Measurements from ENCODE around the gene GNLY. TPM values are rescaled to one million over a fixed set of nuclear protein-coding genes. Genes with fewer than 3 reads are reported as not detected.

GNLY gene
- total RNA-seq, 1 donor from 2014 or later = 3.2 TPM

DNA sequence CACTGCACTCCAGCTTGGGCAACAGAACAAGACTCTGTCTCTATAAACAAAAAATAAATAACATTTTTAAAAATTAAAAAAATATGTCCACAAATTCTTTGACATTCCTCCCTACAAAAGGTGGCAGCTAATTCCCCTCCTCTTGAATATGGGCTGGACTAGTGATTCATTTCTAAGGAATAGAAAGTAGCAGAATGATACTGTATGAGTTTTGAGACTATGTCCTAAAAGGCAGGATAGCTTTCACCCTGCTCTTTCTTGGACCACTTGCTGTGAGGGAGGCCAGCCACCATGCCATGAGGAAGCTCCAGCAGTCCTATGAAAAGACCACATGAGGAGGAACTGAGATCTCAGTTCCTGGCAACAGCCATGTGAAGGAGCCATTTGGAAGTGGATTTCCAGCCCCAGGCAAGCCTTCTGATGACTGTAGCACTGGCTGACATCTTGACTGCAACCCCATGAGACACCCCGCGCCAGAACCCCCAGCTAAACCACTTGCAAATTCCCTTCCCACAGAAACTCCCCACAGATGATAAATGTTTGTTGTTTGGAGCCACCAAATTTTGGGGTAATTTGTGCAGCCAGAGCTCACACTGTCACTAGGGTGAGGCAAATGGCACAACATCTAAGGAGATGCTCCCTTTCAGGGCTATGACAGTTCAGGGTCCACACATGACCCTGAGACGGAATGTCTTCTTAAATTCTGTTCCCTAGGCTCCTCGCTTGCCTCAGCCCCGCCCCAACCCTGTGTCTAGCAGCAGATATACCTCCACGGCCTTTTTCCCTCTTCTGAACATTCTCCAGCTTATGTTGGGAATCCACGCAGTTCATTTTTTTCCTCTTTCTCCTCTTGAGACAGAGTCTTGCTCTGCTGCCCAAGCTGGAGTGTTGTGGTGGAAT lies 42.5 kb downstream of the GNLY start:
- intact Hi-C loops (cut with DNase I) = loop anchor here (5.0 kb wide), 1 partner anchor 56 kb away; no protein-coding TSS in a partner anchor
- peak overlapping the region; percentile 93 for H3K27ac ChIP-seq
- H3K4me1 ChIP-seq = peaks cover 66% of the 10 kb centered on the region
- TF ChIP-seq POLR2A (IDR thresholded peaks at IDR 0.05) (no peak), POLR2AphosphoS5 (IDR thresholded peaks at IDR 0.05; ENCODE audit: insufficient read depth in 1 of 2, low read depth in 1 of 2) (no peak)
- TF ChIP-seq, protein P1, sequence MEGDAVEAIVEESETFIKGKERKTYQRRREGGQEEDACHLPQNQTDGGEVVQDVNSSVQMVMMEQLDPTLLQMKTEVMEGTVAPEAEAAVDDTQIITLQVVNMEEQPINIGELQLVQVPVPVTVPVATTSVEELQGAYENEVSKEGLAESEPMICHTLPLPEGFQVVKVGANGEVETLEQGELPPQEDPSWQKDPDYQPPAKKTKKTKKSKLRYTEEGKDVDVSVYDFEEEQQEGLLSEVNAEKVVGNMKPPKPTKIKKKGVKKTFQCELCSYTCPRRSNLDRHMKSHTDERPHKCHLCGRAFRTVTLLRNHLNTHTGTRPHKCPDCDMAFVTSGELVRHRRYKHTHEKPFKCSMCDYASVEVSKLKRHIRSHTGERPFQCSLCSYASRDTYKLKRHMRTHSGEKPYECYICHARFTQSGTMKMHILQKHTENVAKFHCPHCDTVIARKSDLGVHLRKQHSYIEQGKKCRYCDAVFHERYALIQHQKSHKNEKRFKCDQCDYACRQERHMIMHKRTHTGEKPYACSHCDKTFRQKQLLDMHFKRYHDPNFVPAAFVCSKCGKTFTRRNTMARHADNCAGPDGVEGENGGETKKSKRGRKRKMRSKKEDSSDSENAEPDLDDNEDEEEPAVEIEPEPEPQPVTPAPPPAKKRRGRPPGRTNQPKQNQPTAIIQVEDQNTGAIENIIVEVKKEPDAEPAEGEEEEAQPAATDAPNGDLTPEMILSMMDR (IDR thresholded peaks at IDR 0.05) = no peak
- no peaks in the 10 kb centered on the region for H3K36me3 ChIP-seq
- no peaks in the 10 kb centered on the region for H3K27me3 ChIP-seq
- no peak overlapping the region for H3K4me3 ChIP-seq
- DNase-seq (ENCODE audit: extremely low spot score in 2 of 2) = no peak
- no peaks in the 10 kb centered on the region for H3K9me3 ChIP-seq

DNA sequence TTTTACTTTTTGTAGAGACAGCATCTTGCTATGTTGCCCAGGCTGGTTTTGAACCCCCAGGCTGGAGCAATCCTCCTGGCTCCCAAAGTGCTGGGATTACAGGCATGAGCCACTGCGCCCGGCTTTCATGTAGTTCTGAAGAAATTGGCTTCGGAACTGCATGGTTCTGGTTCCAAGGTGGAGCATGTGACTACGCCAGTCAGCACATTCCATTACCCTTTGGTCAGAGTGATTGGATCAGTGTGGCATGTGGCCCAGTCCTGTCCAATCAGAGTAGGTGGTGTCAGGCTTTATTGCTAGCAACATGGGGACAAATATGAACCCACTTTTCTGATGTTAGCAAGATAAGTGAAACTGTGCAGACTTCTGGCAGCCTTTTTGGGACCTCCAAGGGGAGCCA lies 43.3 kb downstream of the GNLY start:
- DNase-seq (ENCODE audit: extremely low spot score in 2 of 2) = peak in 1 of 2 donors; percentile 95
- Histone ChIP-seq H3K27me3 (no peaks in the 10 kb centered on the region), H3K4me3 (no peak overlapping the region), H3K4me1 (peaks cover 68% of the 10 kb centered on the region), H3K9me3 (no peaks in the 10 kb centered on the region), H3K36me3 (no peaks in the 10 kb centered on the region), H3K27ac (peak overlapping the region; percentile 93)
- intact Hi-C loops (cut with DNase I) = loop anchor here (5.0 kb wide), 1 partner anchor 55 kb away; no protein-coding TSS in a partner anchor
- TF ChIP-seq POLR2A (IDR thresholded peaks at IDR 0.05) (no peak), POLR2AphosphoS5 (IDR thresholded peaks at IDR 0.05; ENCODE audit: insufficient read depth in 1 of 2, low read depth in 1 of 2) (peak; percentile 56 to 91)
- TF ChIP-seq, protein P1 (IDR thresholded peaks at IDR 0.05) = no peak

DNA sequence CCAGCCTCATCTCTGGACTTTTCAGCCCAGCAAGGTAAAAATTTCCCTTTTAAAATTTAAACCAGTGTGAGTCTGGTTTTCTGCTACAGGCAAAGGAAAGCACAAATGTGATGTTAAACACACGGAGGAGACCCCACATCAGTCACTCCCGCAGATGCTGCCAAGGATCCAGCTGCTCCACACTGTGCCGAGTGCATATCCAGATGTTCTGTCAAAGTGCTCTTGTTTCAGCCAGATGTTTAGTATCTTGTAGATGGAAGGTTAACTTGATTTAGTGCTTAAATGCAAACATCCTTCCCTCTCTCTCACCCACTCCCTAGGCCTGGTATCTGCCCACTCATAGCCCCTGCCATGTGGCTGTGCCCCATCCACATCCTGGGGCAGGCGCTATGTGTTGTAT lies 43.8 kb downstream of the GNLY start:
- TF ChIP-seq, protein P1 (IDR thresholded peaks at IDR 0.05) = no peak
- TF ChIP-seq POLR2AphosphoS5 (IDR thresholded peaks at IDR 0.05; ENCODE audit: insufficient read depth in 1 of 2, low read depth in 1 of 2) (no peak), POLR2A (IDR thresholded peaks at IDR 0.05) (no peak)
- peak overlapping the region; percentile 93 for H3K27ac ChIP-seq
- H3K36me3 ChIP-seq = no peaks in the 10 kb centered on the region
- no peaks in the 10 kb centered on the region for H3K9me3 ChIP-seq
- DNase-seq (ENCODE audit: extremely low spot score in 2 of 2) = no peak
- no peaks in the 10 kb centered on the region for H3K27me3 ChIP-seq
- intact Hi-C loops (cut with DNase I) = loop anchor here (5.0 kb wide), 1 partner anchor 54 kb away; no protein-coding TSS in a partner anchor
- H3K4me3 ChIP-seq = no peak overlapping the region
- H3K4me1 ChIP-seq = peaks cover 67% of the 10 kb centered on the region

DNA sequence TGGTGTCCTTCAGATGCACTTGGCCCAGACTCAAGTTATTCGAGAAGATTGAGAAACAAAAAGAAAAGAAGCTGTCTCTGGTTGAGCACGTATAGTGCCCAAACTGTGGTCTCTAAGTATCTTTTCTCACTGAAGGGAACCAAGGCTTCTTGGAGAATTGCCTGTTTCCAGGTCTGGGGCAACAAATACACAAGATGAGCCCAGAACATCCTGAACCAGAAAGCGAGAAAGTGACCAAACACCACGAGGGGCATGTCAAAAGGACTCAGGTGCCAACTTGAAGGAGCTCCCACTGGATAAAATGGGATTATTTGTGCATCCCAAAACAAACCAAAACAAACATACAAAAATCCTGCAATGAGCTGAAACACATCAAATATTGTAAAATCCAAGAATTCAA lies 46.0 kb downstream of the GNLY start:
- intact Hi-C loops (cut with DNase I) = no loop called here
- Histone ChIP-seq H3K27ac (peak overlapping the region; percentile 93), H3K9me3 (no peaks in the 10 kb centered on the region), H3K27me3 (no peaks in the 10 kb centered on the region), H3K36me3 (no peaks in the 10 kb centered on the region), H3K4me3 (no peak overlapping the region), H3K4me1 (peaks cover 74% of the 10 kb centered on the region)
- no peak for DNase-seq (ENCODE audit: extremely low spot score in 2 of 2)
- TF ChIP-seq POLR2A (IDR thresholded peaks at IDR 0.05) (no peak), POLR2AphosphoS5 (IDR thresholded peaks at IDR 0.05; ENCODE audit: insufficient read depth in 1 of 2, low read depth in 1 of 2) (no peak)
- TF ChIP-seq, protein P1 (IDR thresholded peaks at IDR 0.05) = no peak

Data from vagina (tissue), 2 donors.